Panc1 (cell line): ENCODE measurements around the gene MICALL2.

Source experiments
- POLR2AphosphoS5 ChIP-seq: IDR thresholded peaks from 2 replicates; pipeline ENCODE4 v1.6.1; 2012; ENCODE audit warnings: mild to moderate bottlenecking, low read depth, low read length, moderate library complexity
- TF ChIP-seq, protein P1 (sequence below): fragments of 450-650 bp; IDR thresholded peaks from 2 replicates; pipeline ENCODE4 v1.5.1; 2017; ENCODE audit warnings: mild to moderate bottlenecking
- TF ChIP-seq, protein P2 (sequence below), 2 experiments: IDR thresholded peaks; 2 replicates each; pipeline ENCODE4 v1.6.1; 2011 to 2012; ENCODE audit warnings: low read depth in 2 of 2, control low read depth in 1 of 2, low read length in 1 of 2, mild to moderate bottlenecking in 1 of 2, moderate library complexity in 1 of 2; ENCODE audit not compliant: insufficient read depth in 1 of 2

DNA sequence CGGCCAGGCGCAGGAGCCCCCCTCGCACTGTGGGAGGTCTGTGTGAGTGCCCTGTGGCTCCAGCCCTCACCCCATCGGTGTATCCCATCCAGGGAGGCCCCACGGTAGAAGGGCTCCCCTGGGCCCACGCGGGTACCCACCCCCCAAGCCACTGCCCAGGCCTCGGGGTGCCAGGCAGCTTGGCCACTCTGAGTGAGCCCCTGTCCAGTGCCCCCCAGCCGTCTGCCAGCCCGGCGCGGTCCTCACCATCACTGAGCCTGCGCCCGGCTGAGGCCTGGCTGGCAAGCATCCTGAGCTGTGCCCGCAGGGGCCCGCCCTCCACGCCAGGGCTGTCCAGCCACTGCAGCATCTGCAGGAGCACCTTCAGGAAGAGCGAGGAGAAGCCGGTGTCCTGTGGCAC, 19.2 kb upstream of the MICALL2 start:
- TF ChIP-seq, protein P1, sequence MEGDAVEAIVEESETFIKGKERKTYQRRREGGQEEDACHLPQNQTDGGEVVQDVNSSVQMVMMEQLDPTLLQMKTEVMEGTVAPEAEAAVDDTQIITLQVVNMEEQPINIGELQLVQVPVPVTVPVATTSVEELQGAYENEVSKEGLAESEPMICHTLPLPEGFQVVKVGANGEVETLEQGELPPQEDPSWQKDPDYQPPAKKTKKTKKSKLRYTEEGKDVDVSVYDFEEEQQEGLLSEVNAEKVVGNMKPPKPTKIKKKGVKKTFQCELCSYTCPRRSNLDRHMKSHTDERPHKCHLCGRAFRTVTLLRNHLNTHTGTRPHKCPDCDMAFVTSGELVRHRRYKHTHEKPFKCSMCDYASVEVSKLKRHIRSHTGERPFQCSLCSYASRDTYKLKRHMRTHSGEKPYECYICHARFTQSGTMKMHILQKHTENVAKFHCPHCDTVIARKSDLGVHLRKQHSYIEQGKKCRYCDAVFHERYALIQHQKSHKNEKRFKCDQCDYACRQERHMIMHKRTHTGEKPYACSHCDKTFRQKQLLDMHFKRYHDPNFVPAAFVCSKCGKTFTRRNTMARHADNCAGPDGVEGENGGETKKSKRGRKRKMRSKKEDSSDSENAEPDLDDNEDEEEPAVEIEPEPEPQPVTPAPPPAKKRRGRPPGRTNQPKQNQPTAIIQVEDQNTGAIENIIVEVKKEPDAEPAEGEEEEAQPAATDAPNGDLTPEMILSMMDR = no peak
- TF ChIP-seq POLR2AphosphoS5 = no peak
- TF ChIP-seq, protein P2, sequence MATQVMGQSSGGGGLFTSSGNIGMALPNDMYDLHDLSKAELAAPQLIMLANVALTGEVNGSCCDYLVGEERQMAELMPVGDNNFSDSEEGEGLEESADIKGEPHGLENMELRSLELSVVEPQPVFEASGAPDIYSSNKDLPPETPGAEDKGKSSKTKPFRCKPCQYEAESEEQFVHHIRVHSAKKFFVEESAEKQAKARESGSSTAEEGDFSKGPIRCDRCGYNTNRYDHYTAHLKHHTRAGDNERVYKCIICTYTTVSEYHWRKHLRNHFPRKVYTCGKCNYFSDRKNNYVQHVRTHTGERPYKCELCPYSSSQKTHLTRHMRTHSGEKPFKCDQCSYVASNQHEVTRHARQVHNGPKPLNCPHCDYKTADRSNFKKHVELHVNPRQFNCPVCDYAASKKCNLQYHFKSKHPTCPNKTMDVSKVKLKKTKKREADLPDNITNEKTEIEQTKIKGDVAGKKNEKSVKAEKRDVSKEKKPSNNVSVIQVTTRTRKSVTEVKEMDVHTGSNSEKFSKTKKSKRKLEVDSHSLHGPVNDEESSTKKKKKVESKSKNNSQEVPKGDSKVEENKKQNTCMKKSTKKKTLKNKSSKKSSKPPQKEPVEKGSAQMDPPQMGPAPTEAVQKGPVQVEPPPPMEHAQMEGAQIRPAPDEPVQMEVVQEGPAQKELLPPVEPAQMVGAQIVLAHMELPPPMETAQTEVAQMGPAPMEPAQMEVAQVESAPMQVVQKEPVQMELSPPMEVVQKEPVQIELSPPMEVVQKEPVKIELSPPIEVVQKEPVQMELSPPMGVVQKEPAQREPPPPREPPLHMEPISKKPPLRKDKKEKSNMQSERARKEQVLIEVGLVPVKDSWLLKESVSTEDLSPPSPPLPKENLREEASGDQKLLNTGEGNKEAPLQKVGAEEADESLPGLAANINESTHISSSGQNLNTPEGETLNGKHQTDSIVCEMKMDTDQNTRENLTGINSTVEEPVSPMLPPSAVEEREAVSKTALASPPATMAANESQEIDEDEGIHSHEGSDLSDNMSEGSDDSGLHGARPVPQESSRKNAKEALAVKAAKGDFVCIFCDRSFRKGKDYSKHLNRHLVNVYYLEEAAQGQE (IDR thresholded peaks at IDR 0.05; ENCODE audit: insufficient read depth in 1 of 2, low read depth in 2 of 2, low read length in 1 of 2) = no peak
